HepG2 (cell line): ENCODE data around the gene RAB36. TPM values are rescaled to one million over a fixed set of nuclear protein-coding genes. Genes with fewer than 3 reads are reported as not detected.

ENCODE experiments used
- KDM5A ChIP-seq: fragments of 200-600 bp; sonication (generic); IDR thresholded peaks from 2 replicates; pipeline ENCODE4 v1.7.0; 2018; ENCODE audit warnings: antibody characterized with exemption, mild to moderate bottlenecking, low read length, borderline replicate concordance
- MEF2D ChIP-seq: sonication (generic); formaldehyde crosslinking; IDR thresholded peaks from 2 replicates; pipeline ENCODE4 v1.5.1; 2020; ENCODE audit warnings: mild to moderate bottlenecking, missing genetic modification reagents
- MEIS1 ChIP-seq: sonication (generic); formaldehyde crosslinking; IDR thresholded peaks from 2 replicates; pipeline ENCODE4 v1.9.0; 2021; ENCODE audit warnings: mild to moderate bottlenecking, missing genetic modification reagents, moderate library complexity, borderline replicate concordance
- MZF1 ChIP-seq: sonication (generic); formaldehyde crosslinking; IDR thresholded peaks from 2 replicates; pipeline ENCODE4 v1.8.1; 2023; ENCODE audit warnings: mild to moderate bottlenecking, missing genetic modification reagents, borderline replicate concordance
- RFXAP ChIP-seq: sonication (generic); formaldehyde crosslinking; IDR thresholded peaks from 2 replicates; pipeline ENCODE4 v1.4.0; 2020; ENCODE audit warnings: missing genetic modification reagents, borderline replicate concordance
- RXRA ChIP-seq: sonication (generic); formaldehyde crosslinking; IDR thresholded peaks from 2 replicates; pipeline ENCODE4 v1.5.1; 2020; ENCODE audit warnings: missing genetic modification reagents
- SP5 ChIP-seq: IDR thresholded peaks from 2 replicates; pipeline ENCODE4 v1.6.1; 2016; ENCODE audit warnings: low read depth, borderline replicate concordance
- ZFY ChIP-seq: sonication (generic); formaldehyde crosslinking; IDR thresholded peaks from 2 replicates; pipeline ENCODE4 v1.4.0; 2020; ENCODE audit warnings: missing genetic modification reagents
- ZNF3 ChIP-seq: IDR thresholded peaks from 2 replicates; pipeline ENCODE4 v1.7.0; 2017; ENCODE audit warnings: inconsistent platforms
- ZNF329 ChIP-seq: sonication (generic); formaldehyde crosslinking; IDR thresholded peaks from 2 replicates; pipeline ENCODE4 v1.9.0; 2021; ENCODE audit warnings: low read depth, mild to moderate bottlenecking, missing genetic modification reagents
- ZNF33A ChIP-seq: sonication (generic); formaldehyde crosslinking; IDR thresholded peaks from 2 replicates; pipeline ENCODE4 v1.5.1; 2020; ENCODE audit warnings: missing genetic modification reagents, mild to moderate bottlenecking, moderate library complexity, borderline replicate concordance
- ZNF430 ChIP-seq: sonication (generic); formaldehyde crosslinking; IDR thresholded peaks from 2 replicates; pipeline ENCODE4 v1.9.0; 2021; ENCODE audit warnings: mild to moderate bottlenecking, missing genetic modification reagents
- ZNF605 ChIP-seq: sonication (generic); formaldehyde crosslinking; IDR thresholded peaks from 2 replicates; pipeline ENCODE4 v1.8.0; 2022; ENCODE audit warnings: mild to moderate bottlenecking, missing genetic modification reagents
- ZNF674 ChIP-seq: sonication (generic); formaldehyde crosslinking; IDR thresholded peaks from 2 replicates; pipeline ENCODE4 v1.5.0; 2020; ENCODE audit warnings: low read depth, mild to moderate bottlenecking, missing genetic modification reagents
- ZNF781 ChIP-seq: sonication (generic); formaldehyde crosslinking; IDR thresholded peaks from 2 replicates; pipeline ENCODE4 v1.5.1; 2020; ENCODE audit warnings: borderline replicate concordance, mild to moderate bottlenecking, missing genetic modification reagents; ENCODE audit errors: not compliant biosample characterization
- ZNF782 ChIP-seq: sonication (generic); formaldehyde crosslinking; IDR thresholded peaks from 2 replicates; pipeline ENCODE4 v1.4.0; 2020; ENCODE audit warnings: missing genetic modification reagents, mild to moderate bottlenecking, borderline replicate concordance
- ZNF792 ChIP-seq: IDR thresholded peaks from 2 replicates; pipeline ENCODE4 v1.6.1; 2016
- polyA plus RNA-seq, 8 experiments: library from polyadenylated mRNA; depleted of rRNA in 3 of 8; stranded (reverse) in 7 of 8; unstranded in 1 of 8; fragments of >200 nt; fragmentation: Illumina TruSeq in 4 of 8; extraction: Trizol in 4 of 8; gene quantifications; 2 replicates each; pipeline versions ENCODE4 v1.2.1 to v1.2.3, GENCODE V29; 2011 to 2016; ENCODE audit warnings: low read depth in 4 of 8, missing spikeins in 1 of 8, mixed read lengths in 1 of 8; ENCODE audit not compliant: insufficient read depth in 1 of 8
- total RNA-seq, 5 experiments: library from RNA; depleted of rRNA; stranded (reverse); fragments of >200 nt; fragmentation: Illumina TruSeq; extraction: Trizol; gene quantifications; 2 replicates each; pipeline ENCODE4 v1.2.3, GENCODE V29; 2016; ENCODE audit warnings: low read depth in 1 of 5
- TF ChIP-seq, protein P1 (sequence below): sonication (generic); formaldehyde crosslinking; IDR thresholded peaks from 2 replicates; pipeline ENCODE4 v1.4.0; 2020; ENCODE audit warnings: missing genetic modification reagents
- TF ChIP-seq, protein P2 (sequence below): sonication (generic); formaldehyde crosslinking; IDR thresholded peaks from 2 replicates; pipeline ENCODE4 v1.4.0; 2020; ENCODE audit warnings: mild to moderate bottlenecking, missing genetic modification reagents, borderline replicate concordance
- TF ChIP-seq, protein P3 (sequence below): sonication (generic); formaldehyde crosslinking; IDR thresholded peaks from 2 replicates; pipeline ENCODE4 v1.5.0; 2020; ENCODE audit warnings: missing genetic modification reagents
- TF ChIP-seq, protein P4 (sequence below): IDR thresholded peaks from 2 replicates; pipeline ENCODE4 v1.6.1; 2012; ENCODE audit warnings: inconsistent platforms

The RAB36 gene
- total and polyA plus RNA-seq, 2 of the 13 experiments (the other 11 are each of a cell fraction or from before 2014, with no cell fraction given), result 0.24 to 0.86 TPM

DNA sequence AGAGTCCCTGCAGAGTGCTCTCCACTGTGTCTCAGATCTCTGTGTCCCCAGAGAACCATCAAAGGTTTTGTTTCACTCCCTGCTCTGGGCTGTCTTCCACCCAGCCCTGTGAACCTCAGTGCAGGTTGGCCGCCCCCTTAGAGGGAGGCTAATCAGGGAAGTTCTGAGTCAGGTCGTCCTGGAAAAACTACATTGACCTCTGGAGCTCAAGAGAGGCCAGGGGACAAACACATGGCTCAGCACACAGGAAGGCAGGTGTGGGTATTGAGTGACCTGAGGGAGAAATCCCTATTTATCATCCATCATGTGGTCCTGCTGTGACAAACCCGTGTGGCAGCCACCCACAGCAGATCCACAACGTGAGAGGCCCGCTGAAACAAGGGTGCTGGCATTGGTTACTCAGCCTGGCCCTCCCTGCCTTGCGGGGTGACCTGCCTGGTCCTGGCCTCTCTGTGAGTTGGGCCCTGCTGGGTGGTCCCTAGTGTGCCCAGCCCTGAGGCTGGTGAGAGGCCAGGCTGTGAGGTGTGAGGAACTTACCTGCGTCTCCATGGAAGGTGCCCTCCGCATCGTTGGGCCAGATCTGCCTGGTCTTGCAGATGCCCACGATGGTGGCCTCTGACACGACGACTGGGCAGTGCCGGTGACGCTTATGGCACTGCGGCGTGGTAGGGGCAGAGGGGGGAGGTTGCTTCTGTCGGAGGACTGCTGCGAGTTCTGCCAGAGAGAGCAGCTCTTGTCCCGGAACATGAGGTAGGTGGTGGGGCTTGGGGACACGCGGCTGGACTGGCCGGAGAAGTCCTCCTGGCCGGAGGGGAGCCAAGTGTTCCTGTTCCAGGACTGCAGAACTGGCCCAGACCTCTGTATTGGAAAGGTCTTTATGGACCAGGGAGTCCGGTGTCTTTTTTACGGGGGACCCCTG, 34.4 kb downstream of the RAB36 start (continued):
- TF ChIP-seq, protein P1, sequence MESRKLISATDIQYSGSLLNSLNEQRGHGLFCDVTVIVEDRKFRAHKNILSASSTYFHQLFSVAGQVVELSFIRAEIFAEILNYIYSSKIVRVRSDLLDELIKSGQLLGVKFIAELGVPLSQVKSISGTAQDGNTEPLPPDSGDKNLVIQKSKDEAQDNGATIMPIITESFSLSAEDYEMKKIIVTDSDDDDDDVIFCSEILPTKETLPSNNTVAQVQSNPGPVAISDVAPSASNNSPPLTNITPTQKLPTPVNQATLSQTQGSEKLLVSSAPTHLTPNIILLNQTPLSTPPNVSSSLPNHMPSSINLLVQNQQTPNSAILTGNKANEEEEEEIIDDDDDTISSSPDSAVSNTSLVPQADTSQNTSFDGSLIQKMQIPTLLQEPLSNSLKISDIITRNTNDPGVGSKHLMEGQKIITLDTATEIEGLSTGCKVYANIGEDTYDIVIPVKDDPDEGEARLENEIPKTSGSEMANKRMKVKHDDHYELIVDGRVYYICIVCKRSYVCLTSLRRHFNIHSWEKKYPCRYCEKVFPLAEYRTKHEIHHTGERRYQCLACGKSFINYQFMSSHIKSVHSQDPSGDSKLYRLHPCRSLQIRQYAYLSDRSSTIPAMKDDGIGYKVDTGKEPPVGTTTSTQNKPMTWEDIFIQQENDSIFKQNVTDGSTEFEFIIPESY (CRISPR knock-in tag), result no peak
- TF ChIP-seq MEIS1 (CRISPR knock-in tag) (peak; percentile 67; the same call in 1 of the 2 replicates), RFXAP (CRISPR knock-in tag) (0 out of 2 replicates have a peak, but pooled peaks have one; percentile 51), ZNF674 (no peak), MEF2D (CRISPR knock-in tag) (peak; percentile 47; the same call in 1 of the 2 replicates), ZNF781 (peak; percentile 79), RXRA (CRISPR knock-in tag) (no peak; the same call in 1 of the 2 replicates), ZNF33A (CRISPR knock-in tag) (no peak), ZNF782 (CRISPR knock-in tag) (peak; percentile 71; the same call in 1 of the 2 replicates), KDM5A (0 out of 2 replicates have a peak, but pooled peaks have one; percentile 2), MZF1 (CRISPR knock-in tag) (peak; percentile 40; the same call in 1 of the 2 replicates), ZFY (CRISPR knock-in tag) (peak; percentile 24; the same call in 1 of the 2 replicates), ZNF792 (no peak), ZNF605 (CRISPR knock-in tag) (0 out of 2 replicates have a peak, but pooled peaks have one; percentile 35), ZNF430 (CRISPR knock-in tag) (0 out of 2 replicates have a peak, but pooled peaks have one; percentile 14), SP5 (CRISPR knock-in tag) (peak; percentile 15), ZNF329 (CRISPR knock-in tag) (no peak), ZNF3 (no peak)
- TF ChIP-seq, protein P2, sequence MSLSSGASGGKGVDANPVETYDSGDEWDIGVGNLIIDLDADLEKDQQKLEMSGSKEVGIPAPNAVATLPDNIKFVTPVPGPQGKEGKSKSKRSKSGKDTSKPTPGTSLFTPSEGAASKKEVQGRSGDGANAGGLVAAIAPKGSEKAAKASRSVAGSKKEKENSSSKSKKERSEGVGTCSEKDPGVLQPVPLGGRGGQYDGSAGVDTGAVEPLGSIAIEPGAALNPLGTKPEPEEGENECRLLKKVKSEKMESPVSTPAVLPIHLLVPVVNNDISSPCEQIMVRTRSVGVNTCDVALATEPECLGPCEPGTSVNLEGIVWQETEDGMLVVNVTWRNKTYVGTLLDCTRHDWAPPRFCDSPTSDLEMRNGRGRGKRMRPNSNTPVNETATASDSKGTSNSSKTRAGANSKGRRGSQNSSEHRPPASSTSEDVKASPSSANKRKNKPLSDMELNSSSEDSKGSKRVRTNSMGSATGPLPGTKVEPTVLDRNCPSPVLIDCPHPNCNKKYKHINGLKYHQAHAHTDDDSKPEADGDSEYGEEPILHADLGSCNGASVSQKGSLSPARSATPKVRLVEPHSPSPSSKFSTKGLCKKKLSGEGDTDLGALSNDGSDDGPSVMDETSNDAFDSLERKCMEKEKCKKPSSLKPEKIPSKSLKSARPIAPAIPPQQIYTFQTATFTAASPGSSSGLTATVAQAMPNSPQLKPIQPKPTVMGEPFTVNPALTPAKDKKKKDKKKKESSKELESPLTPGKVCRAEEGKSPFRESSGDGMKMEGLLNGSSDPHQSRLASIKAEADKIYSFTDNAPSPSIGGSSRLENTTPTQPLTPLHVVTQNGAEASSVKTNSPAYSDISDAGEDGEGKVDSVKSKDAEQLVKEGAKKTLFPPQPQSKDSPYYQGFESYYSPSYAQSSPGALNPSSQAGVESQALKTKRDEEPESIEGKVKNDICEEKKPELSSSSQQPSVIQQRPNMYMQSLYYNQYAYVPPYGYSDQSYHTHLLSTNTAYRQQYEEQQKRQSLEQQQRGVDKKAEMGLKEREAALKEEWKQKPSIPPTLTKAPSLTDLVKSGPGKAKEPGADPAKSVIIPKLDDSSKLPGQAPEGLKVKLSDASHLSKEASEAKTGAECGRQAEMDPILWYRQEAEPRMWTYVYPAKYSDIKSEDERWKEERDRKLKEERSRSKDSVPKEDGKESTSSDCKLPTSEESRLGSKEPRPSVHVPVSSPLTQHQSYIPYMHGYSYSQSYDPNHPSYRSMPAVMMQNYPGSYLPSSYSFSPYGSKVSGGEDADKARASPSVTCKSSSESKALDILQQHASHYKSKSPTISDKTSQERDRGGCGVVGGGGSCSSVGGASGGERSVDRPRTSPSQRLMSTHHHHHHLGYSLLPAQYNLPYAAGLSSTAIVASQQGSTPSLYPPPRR (CRISPR knock-in tag), result 0 out of 2 replicates have a peak, but pooled peaks have one; percentile 26
- TF ChIP-seq, protein P3, sequence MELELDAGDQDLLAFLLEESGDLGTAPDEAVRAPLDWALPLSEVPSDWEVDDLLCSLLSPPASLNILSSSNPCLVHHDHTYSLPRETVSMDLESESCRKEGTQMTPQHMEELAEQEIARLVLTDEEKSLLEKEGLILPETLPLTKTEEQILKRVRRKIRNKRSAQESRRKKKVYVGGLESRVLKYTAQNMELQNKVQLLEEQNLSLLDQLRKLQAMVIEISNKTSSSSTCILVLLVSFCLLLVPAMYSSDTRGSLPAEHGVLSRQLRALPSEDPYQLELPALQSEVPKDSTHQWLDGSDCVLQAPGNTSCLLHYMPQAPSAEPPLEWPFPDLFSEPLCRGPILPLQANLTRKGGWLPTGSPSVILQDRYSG (CRISPR knock-in tag), result no peak
- TF ChIP-seq, protein P4, sequence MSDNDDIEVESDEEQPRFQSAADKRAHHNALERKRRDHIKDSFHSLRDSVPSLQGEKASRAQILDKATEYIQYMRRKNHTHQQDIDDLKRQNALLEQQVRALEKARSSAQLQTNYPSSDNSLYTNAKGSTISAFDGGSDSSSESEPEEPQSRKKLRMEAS, result peak; percentile 37; the same call in 1 of the 2 replicates
